Kidney (tissue), 14 donors: ENCODE measurements around the gene TOP2B. TPM values are rescaled to one million over a fixed set of nuclear protein-coding genes. Genes with fewer than 3 reads are reported as not detected.

ENCODE experiments used
- DNase-seq, 5 donors: peaks; one replicate each; pipeline ENCODE4 v3.0.0-alpha.2; 2013 to 2020
- FAIRE-seq: peaks from 2 replicates; lab custom pipeline; 2012; peaks lifted over from hg19 to GRCh38; lab: Jason Lieb, UNC
- H3K27ac ChIP-seq, 2 donors: one replicate each; pipeline ENCODE4 v1.7.0; 2013; ENCODE audit warnings: low read depth in 2 of 2, low read length in 2 of 2, inconsistent platforms in 1 of 2
- H3K27me3 ChIP-seq: one replicate; pipeline ENCODE4 v1.7.1; 2013; ENCODE audit warnings: low read length, inconsistent platforms; ENCODE audit not compliant: control insufficient read depth, insufficient read depth
- H3K36me3 ChIP-seq, 3 donors: one replicate each; pipeline versions ENCODE4 v1.7.0 to v1.7.1; 2013; ENCODE audit warnings: low read length in 3 of 3, control low read depth in 1 of 3, inconsistent platforms in 1 of 3; ENCODE audit not compliant: insufficient read depth in 3 of 3, control insufficient read depth in 2 of 3
- H3K4me1 ChIP-seq, 3 donors: one replicate each; pipeline versions ENCODE4 v1.7.0 to v1.7.1; 2013; ENCODE audit warnings: low read length in 3 of 3, inconsistent platforms in 1 of 3, low read depth in 1 of 3; ENCODE audit not compliant: control insufficient read depth in 2 of 3, insufficient read depth in 2 of 3
- H3K4me3 ChIP-seq, 3 donors: one replicate each; pipeline versions ENCODE4 v1.7.0 to v1.8.1; 2013; ENCODE audit warnings: low read length in 3 of 3, control low read depth in 1 of 3, inconsistent platforms in 1 of 3
- H3K9ac ChIP-seq, 3 donors: one replicate each; pipeline versions ENCODE4 v1.7.0 to v1.7.1; 2013; ENCODE audit warnings: low read length in 3 of 3, control low read depth in 1 of 3, inconsistent platforms in 1 of 3
- H3K9me3 ChIP-seq, 3 donors: one replicate each; pipeline versions ENCODE4 v1.7.0 to v1.7.1; 2013; ENCODE audit warnings: low read length in 3 of 3, control low read depth in 1 of 3, inconsistent platforms in 1 of 3; ENCODE audit not compliant: control insufficient read depth in 2 of 3, insufficient read depth in 1 of 3
- CTCF ChIP-seq: IDR thresholded peaks from 3 replicates; pipeline ENCODE4 v1.5.1; 2012; ENCODE audit warnings: mild to moderate bottlenecking, moderate library complexity, borderline replicate concordance; ENCODE audit not compliant: insufficient read depth; ENCODE audit errors: extremely low read depth
- intact Hi-C: fragments of 100-400 bp; cut with DNase I; formaldehyde crosslinking; loops from one replicate; pipeline ENCODE4 v1.11.1; 2022
- polyA plus RNA-seq: library from polyadenylated mRNA; stranded (reverse); fragments of 350-450 nt; fragmentation: Illumina TruSeq; extraction: RNeasy Lipid Tissue Mini Kit (QIAGEN cat#74804); gene quantifications from one replicate; pipeline ENCODE4 v1.2.3, GENCODE V29; 2014; ENCODE audit warnings: low read depth, low replicate concordance; ENCODE audit not compliant: insufficient read depth
- total RNA-seq: library from RNA; stranded (reverse); fragmentation: NEBNext Ultra II Directional; extraction: Animal tissue kit (Norgen Biotek cat#: 25700); gene quantifications from one replicate; pipeline ENCODE4 v1.2.1, GENCODE V29; 2021
- donor health status: control.
- donor health status: control.
- donor health status: control.
- donor health status: control.
- donor health status: control.
- donor health status: DM: yes; HTN: yes; CAD: no.
- donor health status: Normal renal cell carcinoma (clear cell type).

Gene TOP2B
- total and polyA plus RNA-seq, 2 donors from 2014 or later, result 55.0 to 109 TPM

- no peak for DNase-seq
- peaks cover 0 to 26% (median 11%) of the 10 kb centered on the region in 3 donors for H3K4me1 ChIP-seq
- H3K36me3 ChIP-seq, result no peaks in the 10 kb centered on the region
- H3K4me3 ChIP-seq, result no peak overlapping the region
- peak overlapping the region in 1 of 2 donors; percentile 28 for H3K27ac ChIP-seq
- H3K9ac ChIP-seq, result no peak overlapping the region
- FAIRE-seq, result no peak
- intact Hi-C loops, result no loop called here
- H3K27me3 ChIP-seq, result no peaks in the 10 kb centered on the region
- no peaks in the 10 kb centered on the region for H3K9me3 ChIP-seq
- no peak for TF ChIP-seq CTCF
Observed at GRCh38 chr3:25558796-25559195, 105.9 kb downstream of the TOP2B start.

GRCh38 chr3:25558121-25558520, 106.6 kb downstream of the TOP2B start:
- Histone ChIP-seq H3K9me3 (no peaks in the 10 kb centered on the region), H3K36me3 (no peaks in the 10 kb centered on the region), H3K27me3 (no peaks in the 10 kb centered on the region), H3K27ac (peak overlapping the region in 1 of 2 donors; percentile 28), H3K4me3 (no peak overlapping the region), H3K4me1 (peaks cover 0 to 26% (median 11%) of the 10 kb centered on the region in 3 donors), H3K9ac (no peak overlapping the region)
- TF ChIP-seq CTCF, result no peak
- DNase-seq (peak in 3 of 5 donors; percentile 18 to 91 (median 73)), FAIRE-seq (peak; percentile 15)
- intact Hi-C loops, result no loop called here

- Histone ChIP-seq H3K27ac (no peak overlapping the region), H3K36me3 (no peaks in the 10 kb centered on the region), H3K9me3 (no peaks in the 10 kb centered on the region), H3K27me3 (no peaks in the 10 kb centered on the region), H3K4me3 (no peak overlapping the region), H3K4me1 (peaks cover 0 to 26% (median 11%) of the 10 kb centered on the region in 3 donors), H3K9ac (no peak overlapping the region)
- intact Hi-C loops, result no loop called here
- DNase-seq, result no peak
- FAIRE-seq, result no peak
- TF ChIP-seq CTCF, result no peak
Observed at GRCh38 chr3:25557694-25558093, 107.0 kb downstream of the TOP2B start.

GRCh38 chr3:25556447-25556846, 108.3 kb downstream of the TOP2B start:
- peaks cover 0 to 26% (median 11%) of the 10 kb centered on the region in 3 donors for H3K4me1 ChIP-seq
- no peak for FAIRE-seq
- no peaks in the 10 kb centered on the region for H3K36me3 ChIP-seq
- DNase-seq, result no peak
- no peak overlapping the region for H3K4me3 ChIP-seq
- no peak overlapping the region for H3K27ac ChIP-seq
- H3K9ac ChIP-seq, result no peak overlapping the region
- no peak for TF ChIP-seq CTCF
- H3K9me3 ChIP-seq, result no peaks in the 10 kb centered on the region
- intact Hi-C loops, result no loop called here
- no peaks in the 10 kb centered on the region for H3K27me3 ChIP-seq
